Lung (tissue), 12 donors: ENCODE data around the gene IRX4. TPM values are rescaled to one million over a fixed set of nuclear protein-coding genes. Genes with fewer than 3 reads are reported as not detected.

Source experiments
- ATAC-seq: fragments of 200-7000 bp; cut with Tn5 transposase; one replicate; pipeline ENCODE4 v1.9.1; 2020; ENCODE audit warnings: moderate number of reproducible peaks; ENCODE audit not compliant: insufficient read depth, low FRiP score
- DNase-seq, 3 donors: peaks; one replicate each; pipeline ENCODE4 v3.0.0-alpha.2; 2013 to 2017
- H3K27ac ChIP-seq, 2 donors: one replicate each; pipeline ENCODE4 v1.5.1; 2013; ENCODE audit warnings: mild to moderate bottlenecking in 2 of 2, moderate library complexity in 2 of 2, control low read depth in 1 of 2, inconsistent platforms in 1 of 2, low read depth in 1 of 2, low read length in 1 of 2
- H3K27me3 ChIP-seq, 3 donors: one replicate each; pipeline ENCODE4 v1.5.1; 2013; ENCODE audit warnings: low read length in 2 of 3; ENCODE audit not compliant: control insufficient read depth in 3 of 3, insufficient read depth in 3 of 3
- H3K36me3 ChIP-seq, 4 donors: one replicate each; pipeline ENCODE4 v1.5.1; 2013; ENCODE audit warnings: low read length in 4 of 4, mild to moderate bottlenecking in 1 of 4, moderate library complexity in 1 of 4; ENCODE audit not compliant: control insufficient read depth in 4 of 4, insufficient read depth in 4 of 4
- H3K4me1 ChIP-seq, 5 donors: one replicate each; pipeline ENCODE4 v1.5.1; 2013; ENCODE audit warnings: low read length in 5 of 5, mild to moderate bottlenecking in 2 of 5, moderate library complexity in 1 of 5; ENCODE audit not compliant: control insufficient read depth in 5 of 5, insufficient read depth in 5 of 5
- H3K4me3 ChIP-seq: one replicate; pipeline ENCODE4 v1.5.1; 2013; ENCODE audit warnings: mild to moderate bottlenecking, control low read depth, moderate library complexity
- H3K9ac ChIP-seq, 2 donors: one replicate each; pipeline ENCODE4 v1.5.1; 2013; ENCODE audit warnings: low read length in 2 of 2, control low read depth in 1 of 2; ENCODE audit not compliant: insufficient read depth in 1 of 2
- H3K9me3 ChIP-seq, 4 donors: one replicate each; pipeline ENCODE4 v1.5.1; 2013; ENCODE audit warnings: low read length in 3 of 4, mild to moderate bottlenecking in 1 of 4, moderate library complexity in 1 of 4; ENCODE audit not compliant: control insufficient read depth in 4 of 4, insufficient read depth in 3 of 4
- WGBS, 2 donors: extraction: QIAGEN DNeasy Blood & Tissue Kit; methylation state at CpG; one replicate each; pipeline ENCODE4 v1.1.7; 2013; 5-methylcytosine and 5-hydroxymethylcytosine counted together
- polyA plus RNA-seq, 2 donors: library from polyadenylated mRNA; stranded (reverse); fragments of 200-250 nt; gene quantifications; one replicate each; pipeline ENCODE4 v1.2.1, GENCODE V29; 2013
- total RNA-seq, 2 donors: library from RNA; depleted of rRNA in 1 of 2; stranded (reverse); fragments of >200 nt in 1 of 2; gene quantifications; one replicate each; pipeline ENCODE4 v1.2.1, GENCODE V29; 2014 to 2021
- TF ChIP-seq, protein P1 (sequence below): IDR thresholded peaks from 2 replicates; pipeline ENCODE4 v1.5.1; 2012; ENCODE audit warnings: mild to moderate bottlenecking; ENCODE audit errors: control extremely low read depth, extremely low read depth
- donor health status: control.
- donor health status: control.
- donor health status: Bipolar disorder and iron deficiency.
- donor health status: healthy.
- donor health status: DM: yes; HTN: yes; CAD: no.

The IRX4 gene
- total and polyA plus RNA-seq, 4 donors = 0.02 TPM; not detected in 3

GRCh38 chr5:1918488-1919208 lies 35.9 kb upstream of the IRX4 start:
- WGBS, 2 donors = 75 to 84% methylated on average over 18 of the region's 18 CpGs
- DNase-seq (no peak), ATAC-seq (no peak)
- H3K27me3 ChIP-seq = peaks cover 2 to 13% (median 3%) of the 10 kb centered on the region in 3 donors
- H3K9ac ChIP-seq = no peak overlapping the region
- H3K27ac ChIP-seq = no peak overlapping the region
- H3K36me3 ChIP-seq = no peaks in the 10 kb centered on the region
- no peaks in the 10 kb centered on the region for H3K4me1 ChIP-seq
- peaks cover 0 to 22% (median 0%) of the 10 kb centered on the region in 4 donors for H3K9me3 ChIP-seq
- TF ChIP-seq, protein P1, sequence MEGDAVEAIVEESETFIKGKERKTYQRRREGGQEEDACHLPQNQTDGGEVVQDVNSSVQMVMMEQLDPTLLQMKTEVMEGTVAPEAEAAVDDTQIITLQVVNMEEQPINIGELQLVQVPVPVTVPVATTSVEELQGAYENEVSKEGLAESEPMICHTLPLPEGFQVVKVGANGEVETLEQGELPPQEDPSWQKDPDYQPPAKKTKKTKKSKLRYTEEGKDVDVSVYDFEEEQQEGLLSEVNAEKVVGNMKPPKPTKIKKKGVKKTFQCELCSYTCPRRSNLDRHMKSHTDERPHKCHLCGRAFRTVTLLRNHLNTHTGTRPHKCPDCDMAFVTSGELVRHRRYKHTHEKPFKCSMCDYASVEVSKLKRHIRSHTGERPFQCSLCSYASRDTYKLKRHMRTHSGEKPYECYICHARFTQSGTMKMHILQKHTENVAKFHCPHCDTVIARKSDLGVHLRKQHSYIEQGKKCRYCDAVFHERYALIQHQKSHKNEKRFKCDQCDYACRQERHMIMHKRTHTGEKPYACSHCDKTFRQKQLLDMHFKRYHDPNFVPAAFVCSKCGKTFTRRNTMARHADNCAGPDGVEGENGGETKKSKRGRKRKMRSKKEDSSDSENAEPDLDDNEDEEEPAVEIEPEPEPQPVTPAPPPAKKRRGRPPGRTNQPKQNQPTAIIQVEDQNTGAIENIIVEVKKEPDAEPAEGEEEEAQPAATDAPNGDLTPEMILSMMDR = no peak
- no peak overlapping the region for H3K4me3 ChIP-seq

DNA sequence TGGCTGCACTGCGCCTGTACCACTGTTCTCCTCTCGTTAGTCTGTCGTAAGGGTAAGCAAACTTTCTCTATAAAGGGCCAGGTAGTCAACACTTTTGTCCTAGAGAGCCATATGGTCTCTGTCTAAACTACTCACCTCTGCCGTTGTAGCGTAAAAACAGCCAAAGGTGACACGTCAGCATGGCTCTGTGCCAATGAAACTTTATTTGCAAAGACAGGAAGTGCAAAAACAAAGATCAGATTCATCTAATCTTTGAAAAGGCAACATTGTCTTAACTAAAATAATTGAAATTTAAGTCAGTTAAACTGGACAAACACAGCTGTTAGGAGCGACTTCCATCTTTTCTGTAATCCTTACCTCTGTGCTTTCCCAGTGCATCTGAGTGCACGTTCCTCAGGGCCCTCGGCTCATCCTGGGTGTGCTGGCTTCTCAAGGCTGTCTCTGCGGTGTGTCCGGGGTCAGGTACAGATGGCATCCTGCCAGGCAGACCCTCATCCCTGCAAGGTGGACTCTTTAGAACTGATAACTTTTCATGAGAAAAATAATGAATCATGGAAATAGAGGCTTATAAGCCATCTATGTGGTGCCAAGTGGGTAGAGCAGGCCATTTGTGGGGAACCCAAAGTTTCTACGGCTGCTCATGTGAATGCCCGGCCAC lies 35.2 kb upstream of the IRX4 start:
- Histone ChIP-seq H3K9ac (no peak overlapping the region), H3K27me3 (peaks cover 2 to 13% (median 3%) of the 10 kb centered on the region in 3 donors), H3K36me3 (no peaks in the 10 kb centered on the region), H3K4me3 (no peak overlapping the region), H3K27ac (no peak overlapping the region), H3K4me1 (no peaks in the 10 kb centered on the region), H3K9me3 (peaks cover 0 to 25% (median 0%) of the 10 kb centered on the region in 4 donors)
- TF ChIP-seq, protein P1 = no peak
- WGBS, 2 donors = 63 to 72% methylated on average over 13 of the region's 13 CpGs
- ATAC-seq = no peak
- no peak for DNase-seq

DNA sequence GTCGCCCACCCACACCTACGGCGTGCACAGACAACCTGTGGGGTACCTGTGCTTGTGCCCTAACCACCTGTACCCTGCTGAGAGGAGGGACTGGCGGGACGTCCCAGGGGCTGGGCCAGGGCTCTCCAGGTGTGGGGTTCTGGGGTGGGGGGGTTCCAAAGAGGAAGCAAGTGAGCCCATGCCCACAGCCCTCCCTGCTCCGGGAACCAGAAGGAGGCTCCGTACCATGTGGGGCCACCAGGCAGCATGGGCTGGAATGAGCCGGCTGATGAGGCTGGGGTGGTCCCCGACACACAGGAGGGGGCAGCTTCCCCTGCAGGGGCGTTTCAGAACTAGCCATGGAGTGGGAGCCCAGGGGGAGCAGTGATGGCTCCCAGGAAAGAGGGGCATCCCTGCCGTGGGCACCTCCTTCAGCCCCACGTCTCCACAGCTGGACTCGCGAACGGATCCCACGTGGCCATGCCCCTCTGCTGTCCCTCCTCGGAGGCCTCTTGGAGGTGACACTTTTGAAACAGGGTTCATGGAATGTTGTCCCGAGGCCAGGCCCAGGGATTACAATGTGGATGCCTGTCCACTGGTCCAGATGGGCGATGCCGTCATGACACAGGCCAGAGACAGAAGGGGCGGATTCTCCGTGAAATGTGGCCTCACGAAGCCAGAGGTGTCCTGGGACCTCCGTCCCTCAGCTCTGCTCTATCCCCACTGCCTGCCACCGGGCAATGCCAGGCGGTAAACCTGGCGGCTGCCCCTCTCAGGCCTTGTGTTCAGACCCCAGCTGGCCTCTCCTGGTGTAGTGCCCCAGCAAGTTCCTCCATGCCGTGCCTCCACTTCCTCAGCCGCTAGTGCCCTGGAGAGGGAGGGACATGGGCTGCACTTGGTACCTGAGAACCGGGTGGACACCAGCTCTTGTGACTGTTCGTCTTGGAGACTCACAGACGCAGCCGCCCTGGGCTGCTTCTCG lies 33.6 kb upstream of the IRX4 start:
- DNase-seq (no peak), ATAC-seq (no peak)
- TF ChIP-seq, protein P1 = no peak
- Histone ChIP-seq H3K4me3 (no peak overlapping the region), H3K4me1 (no peaks in the 10 kb centered on the region), H3K9ac (no peak overlapping the region), H3K27ac (no peak overlapping the region), H3K36me3 (no peaks in the 10 kb centered on the region), H3K9me3 (peaks cover 0 to 30% (median 0%) of the 10 kb centered on the region in 4 donors), H3K27me3 (peaks cover 2 to 13% (median 3%) of the 10 kb centered on the region in 3 donors)
- WGBS, 2 donors = 86 to 91% methylated on average over 34 of the region's 34 CpGs
